ENCODE results near the gene CCDC91.
"Not testable (repeated sequence)": the region's sequence is repeated elsewhere in the genome, so short reads cannot be mapped to it uniquely, and the experiment has no call there.

CCDC91 gene

DNA sequence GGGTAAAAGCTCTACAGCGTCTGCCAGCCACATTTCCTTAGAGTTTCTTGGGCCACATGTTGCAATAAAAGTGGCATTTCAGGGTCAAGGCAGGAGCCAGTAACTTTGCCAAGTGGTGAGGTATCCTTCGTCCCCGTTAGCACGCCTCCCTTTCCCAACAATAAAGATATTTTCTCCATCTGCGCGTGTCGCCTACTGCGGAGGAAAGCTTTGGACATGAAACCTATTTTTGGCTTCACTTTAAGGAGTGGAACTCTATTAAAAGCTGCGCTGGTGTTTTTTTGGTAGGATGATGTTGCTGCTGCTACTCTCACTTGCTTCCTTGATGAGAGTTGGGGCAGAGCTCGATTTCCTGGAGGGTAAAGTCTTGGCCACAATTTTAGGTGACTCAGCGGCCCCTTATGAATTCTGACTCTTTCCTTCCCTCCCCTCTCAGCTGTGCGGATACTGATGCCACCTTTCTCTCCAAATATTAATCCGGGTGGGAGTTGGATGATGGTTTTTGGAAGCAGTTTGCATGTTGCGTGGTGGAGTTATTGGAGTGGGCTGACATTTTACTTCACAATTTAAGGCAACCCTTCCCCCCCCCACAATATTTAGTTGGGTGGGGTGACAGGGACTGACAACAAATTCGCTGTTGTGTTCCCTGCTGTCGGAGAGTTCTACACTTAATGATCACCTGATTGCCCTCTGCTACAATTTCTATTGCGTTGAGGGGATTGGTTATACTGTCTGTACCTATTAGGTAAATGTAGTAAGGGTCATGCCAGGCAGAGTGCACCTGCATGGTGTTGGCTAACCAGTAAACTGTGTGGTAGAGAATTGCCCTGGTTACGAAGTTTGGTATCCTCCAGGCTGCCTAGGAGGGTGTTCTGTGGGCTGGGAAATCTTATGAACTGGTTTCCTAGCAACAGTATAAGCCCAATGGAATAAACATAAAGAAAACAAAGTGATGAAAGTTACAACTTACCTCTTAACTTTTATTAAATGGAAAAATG lies 1.1 kb downstream of the CCDC91 start:
- TF ChIP-seq ISL1 (CRISPR knock-in tag; IDR thresholded peaks at IDR 0.05) (no peak), TCF4 (CRISPR knock-in tag; IDR thresholded peaks at IDR 0.05; ENCODE audit: borderline replicate concordance) (peak; percentile 49; the same call in 1 of the 2 replicates), PATZ1 (CRISPR knock-in tag; IDR thresholded peaks at IDR 0.05; ENCODE audit: borderline replicate concordance) (peak; percentile 46; the same call in 1 of the 2 replicates)
- peak; percentile 61 for ATAC-seq

- ATAC-seq = no peak
- TF ChIP-seq TSHZ2 (CRISPR knock-in tag; IDR thresholded peaks at IDR 0.05) (no peak), ZNF8 (CRISPR knock-in tag; IDR thresholded peaks at IDR 0.05) (no peak), PATZ1 (CRISPR knock-in tag; IDR thresholded peaks at IDR 0.05; ENCODE audit: borderline replicate concordance) (no peak), SNAI2 (CRISPR knock-in tag; IDR thresholded peaks at IDR 0.05) (no peak), ZFP30 (CRISPR knock-in tag; IDR thresholded peaks at IDR 0.05) (no peak), OSR1 (CRISPR knock-in tag; IDR thresholded peaks at IDR 0.05) (no peak), ZNF70 (CRISPR knock-in tag; IDR thresholded peaks at IDR 0.05) (no peak), RARB (CRISPR knock-in tag; IDR thresholded peaks at IDR 0.05) (no peak), TOX (CRISPR knock-in tag; IDR thresholded peaks at IDR 0.05; ENCODE audit: borderline replicate concordance) (no peak), ZC3H10 (CRISPR knock-in tag; IDR thresholded peaks at IDR 0.05) (no peak), PPARA (CRISPR knock-in tag; IDR thresholded peaks at IDR 0.05; ENCODE audit: borderline replicate concordance) (no peak), GLIS3 (CRISPR knock-in tag; IDR thresholded peaks at IDR 0.05) (no peak), CSDC2 (CRISPR knock-in tag; IDR thresholded peaks at IDR 0.05) (no peak), ZNF565 (CRISPR knock-in tag; conservative IDR thresholded peaks at IDR 0.05; ENCODE audit: low read depth) (no peak), BACH2 (CRISPR knock-in tag; IDR thresholded peaks at IDR 0.05; ENCODE audit: borderline replicate concordance) (no peak), POU6F1 (CRISPR knock-in tag; IDR thresholded peaks at IDR 0.05; ENCODE audit: borderline replicate concordance, low read depth) (no peak), ARNTL (CRISPR knock-in tag; IDR thresholded peaks at IDR 0.05; ENCODE audit: borderline replicate concordance, low read depth) (no peak), ESRRG (CRISPR knock-in tag; IDR thresholded peaks at IDR 0.05) (no peak)
- TF ChIP-seq, protein P1, sequence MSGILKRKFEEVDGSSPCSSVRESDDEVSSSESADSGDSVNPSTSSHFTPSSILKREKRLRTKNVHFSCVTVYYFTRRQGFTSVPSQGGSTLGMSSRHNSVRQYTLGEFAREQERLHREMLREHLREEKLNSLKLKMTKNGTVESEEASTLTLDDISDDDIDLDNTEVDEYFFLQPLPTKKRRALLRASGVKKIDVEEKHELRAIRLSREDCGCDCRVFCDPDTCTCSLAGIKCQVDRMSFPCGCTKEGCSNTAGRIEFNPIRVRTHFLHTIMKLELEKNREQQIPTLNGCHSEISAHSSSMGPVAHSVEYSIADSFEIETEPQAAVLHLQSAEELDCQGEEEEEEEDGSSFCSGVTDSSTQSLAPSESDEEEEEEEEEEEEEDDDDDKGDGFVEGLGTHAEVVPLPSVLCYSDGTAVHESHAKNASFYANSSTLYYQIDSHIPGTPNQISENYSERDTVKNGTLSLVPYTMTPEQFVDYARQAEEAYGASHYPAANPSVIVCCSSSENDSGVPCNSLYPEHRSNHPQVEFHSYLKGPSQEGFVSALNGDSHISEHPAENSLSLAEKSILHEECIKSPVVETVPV (CRISPR knock-in tag; IDR thresholded peaks at IDR 0.05) = no peak
- TF ChIP-seq, protein P2, sequence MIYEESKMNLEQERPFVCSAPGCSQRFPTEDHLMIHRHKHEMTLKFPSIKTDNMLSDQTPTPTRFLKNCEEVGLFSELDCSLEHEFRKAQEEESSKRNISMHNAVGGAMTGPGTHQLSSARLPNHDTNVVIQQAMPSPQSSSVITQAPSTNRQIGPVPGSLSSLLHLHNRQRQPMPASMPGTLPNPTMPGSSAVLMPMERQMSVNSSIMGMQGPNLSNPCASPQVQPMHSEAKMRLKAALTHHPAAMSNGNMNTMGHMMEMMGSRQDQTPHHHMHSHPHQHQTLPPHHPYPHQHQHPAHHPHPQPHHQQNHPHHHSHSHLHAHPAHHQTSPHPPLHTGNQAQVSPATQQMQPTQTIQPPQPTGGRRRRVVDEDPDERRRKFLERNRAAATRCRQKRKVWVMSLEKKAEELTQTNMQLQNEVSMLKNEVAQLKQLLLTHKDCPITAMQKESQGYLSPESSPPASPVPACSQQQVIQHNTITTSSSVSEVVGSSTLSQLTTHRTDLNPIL (CRISPR knock-in tag; IDR thresholded peaks at IDR 0.05; ENCODE audit: low read depth) = no peak
Measured at GRCh38 chr12:28192125-28192524, 1.9 kb downstream of the CCDC91 start.

GRCh38 chr12:28194621-28195020 lies 4.4 kb downstream of the CCDC91 start:
- not testable (repeated sequence) for ATAC-seq

DNA sequence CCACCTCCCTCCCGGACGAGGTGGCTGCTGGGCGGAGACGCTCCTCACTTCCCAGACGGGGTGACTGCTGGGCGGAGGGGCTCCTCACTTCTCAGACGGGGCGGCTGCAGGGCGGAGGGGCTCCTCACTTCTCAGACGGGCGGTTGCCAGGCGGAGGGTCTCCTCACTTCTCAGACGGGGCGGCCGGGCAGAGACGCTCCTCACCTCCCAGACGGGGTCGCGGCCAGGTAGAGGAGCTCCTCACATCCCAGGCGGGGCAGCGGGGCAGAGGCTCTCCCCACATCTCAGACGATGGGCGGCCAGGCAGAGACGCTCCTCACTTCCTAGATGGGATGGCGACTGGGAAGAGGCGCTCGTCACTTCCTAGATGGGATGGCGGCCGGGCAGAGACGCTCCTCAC lies 10.9 kb downstream of the CCDC91 start:
- ATAC-seq = not testable (repeated sequence)

Data from SK-N-SH treated with all-trans-retinoic acid at 6 μM for 48 hours (cell line).